Right lobe of liver (tissue), 4 donors: ENCODE results near the gene TPRX1.
"Not testable (repeated sequence)": the region's sequence is repeated elsewhere in the genome, so short reads cannot be mapped to it uniquely, and the experiment has no call there.

ENCODE experiments used
- POLR2A ChIP-seq: fragments of 450-650 bp; IDR thresholded peaks from one replicate; pipeline ENCODE4 v1.6.1; 2017; ENCODE audit warnings: antibody characterized with exemption, mild to moderate bottlenecking
- TF ChIP-seq, protein P1 (sequence below), 4 donors: fragments of 200-600 bp in 3 of 4; fragments of 450-650 bp in 1 of 4; IDR thresholded peaks; one replicate each; pipeline versions ENCODE4 v1.5.1 to v1.8.0; 2016 to 2022; ENCODE audit warnings: antibody characterized with exemption in 4 of 4, mild to moderate bottlenecking in 2 of 4
- donor health status: DM: no; HTN: no; CAD: no.
- donor health status: DM: no; HTN: no; CAD: no.
- donor health status: DM: no; HTN: yes; CAD: no.

GRCh38 chr19:47789811-47790210 is 14.5 kb downstream of the TPRX1 start:
- TF ChIP-seq, protein P1, sequence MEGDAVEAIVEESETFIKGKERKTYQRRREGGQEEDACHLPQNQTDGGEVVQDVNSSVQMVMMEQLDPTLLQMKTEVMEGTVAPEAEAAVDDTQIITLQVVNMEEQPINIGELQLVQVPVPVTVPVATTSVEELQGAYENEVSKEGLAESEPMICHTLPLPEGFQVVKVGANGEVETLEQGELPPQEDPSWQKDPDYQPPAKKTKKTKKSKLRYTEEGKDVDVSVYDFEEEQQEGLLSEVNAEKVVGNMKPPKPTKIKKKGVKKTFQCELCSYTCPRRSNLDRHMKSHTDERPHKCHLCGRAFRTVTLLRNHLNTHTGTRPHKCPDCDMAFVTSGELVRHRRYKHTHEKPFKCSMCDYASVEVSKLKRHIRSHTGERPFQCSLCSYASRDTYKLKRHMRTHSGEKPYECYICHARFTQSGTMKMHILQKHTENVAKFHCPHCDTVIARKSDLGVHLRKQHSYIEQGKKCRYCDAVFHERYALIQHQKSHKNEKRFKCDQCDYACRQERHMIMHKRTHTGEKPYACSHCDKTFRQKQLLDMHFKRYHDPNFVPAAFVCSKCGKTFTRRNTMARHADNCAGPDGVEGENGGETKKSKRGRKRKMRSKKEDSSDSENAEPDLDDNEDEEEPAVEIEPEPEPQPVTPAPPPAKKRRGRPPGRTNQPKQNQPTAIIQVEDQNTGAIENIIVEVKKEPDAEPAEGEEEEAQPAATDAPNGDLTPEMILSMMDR (IDR thresholded peaks at IDR 0.05): not testable (repeated sequence)
- not testable (repeated sequence) for TF ChIP-seq POLR2A
